Peyer's patch (tissue), 4 donors: ENCODE results near the gene NAAA.

Experiments
- POLR2A ChIP-seq, 2 donors: fragments of 450-650 bp; IDR thresholded peaks; one replicate each; pipeline ENCODE4 v1.5.1; 2017; ENCODE audit warnings: antibody characterized with exemption in 2 of 2, mild to moderate bottlenecking in 2 of 2, moderate library complexity in 2 of 2
- TF ChIP-seq, protein P1 (sequence below), 6 experiments: fragments of 450-650 bp in 4 of 6; fragments of 200-600 bp in 2 of 6; sonication (generic) in 1 of 6; IDR thresholded peaks; one replicate each; pipeline ENCODE4 v1.5.1; 2017 to 2019; ENCODE audit warnings: antibody characterized with exemption in 6 of 6, mild to moderate bottlenecking in 3 of 6, moderate library complexity in 1 of 6

DNA sequence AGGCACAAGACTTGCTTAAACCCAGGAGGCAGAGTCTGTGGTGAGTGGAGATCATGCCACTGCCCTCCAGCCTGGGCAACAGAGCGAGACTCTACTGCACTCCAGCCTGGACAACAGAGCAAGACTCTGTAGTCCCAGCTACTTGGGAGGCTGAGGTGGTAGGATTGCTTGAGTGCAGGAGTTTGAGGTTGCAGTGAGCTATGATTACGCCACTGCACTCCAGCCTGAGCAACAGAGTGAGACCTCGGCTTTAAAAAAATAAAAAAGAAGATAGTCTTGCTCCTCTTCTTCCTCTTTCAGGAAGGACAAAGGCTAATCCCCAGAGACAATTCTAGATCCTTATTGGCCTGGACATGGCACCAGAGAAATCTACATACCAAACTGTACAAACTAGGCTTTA lies 32.8 kb downstream of the NAAA start:
- TF ChIP-seq POLR2A (IDR thresholded peaks at IDR 0.05): no peak
- TF ChIP-seq, protein P1, sequence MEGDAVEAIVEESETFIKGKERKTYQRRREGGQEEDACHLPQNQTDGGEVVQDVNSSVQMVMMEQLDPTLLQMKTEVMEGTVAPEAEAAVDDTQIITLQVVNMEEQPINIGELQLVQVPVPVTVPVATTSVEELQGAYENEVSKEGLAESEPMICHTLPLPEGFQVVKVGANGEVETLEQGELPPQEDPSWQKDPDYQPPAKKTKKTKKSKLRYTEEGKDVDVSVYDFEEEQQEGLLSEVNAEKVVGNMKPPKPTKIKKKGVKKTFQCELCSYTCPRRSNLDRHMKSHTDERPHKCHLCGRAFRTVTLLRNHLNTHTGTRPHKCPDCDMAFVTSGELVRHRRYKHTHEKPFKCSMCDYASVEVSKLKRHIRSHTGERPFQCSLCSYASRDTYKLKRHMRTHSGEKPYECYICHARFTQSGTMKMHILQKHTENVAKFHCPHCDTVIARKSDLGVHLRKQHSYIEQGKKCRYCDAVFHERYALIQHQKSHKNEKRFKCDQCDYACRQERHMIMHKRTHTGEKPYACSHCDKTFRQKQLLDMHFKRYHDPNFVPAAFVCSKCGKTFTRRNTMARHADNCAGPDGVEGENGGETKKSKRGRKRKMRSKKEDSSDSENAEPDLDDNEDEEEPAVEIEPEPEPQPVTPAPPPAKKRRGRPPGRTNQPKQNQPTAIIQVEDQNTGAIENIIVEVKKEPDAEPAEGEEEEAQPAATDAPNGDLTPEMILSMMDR (IDR thresholded peaks at IDR 0.05): no peak
